Liver (tissue), 9 donors: ENCODE data around the gene PARVB. TPM values are rescaled to one million over a fixed set of nuclear protein-coding genes. Genes with fewer than 3 reads are reported as not detected.

Experiments used
- DNase-seq: peaks from one replicate; pipeline ENCODE4 v3.0.0-alpha.2; 2017; ENCODE audit warnings: low spot score
- H3K27ac ChIP-seq, 2 donors: one replicate each; pipeline ENCODE4 v1.7.0; 2013; ENCODE audit warnings: inconsistent platforms in 2 of 2, low read length in 2 of 2, control low read depth in 1 of 2, low read depth in 1 of 2, mild to moderate bottlenecking in 1 of 2
- H3K27me3 ChIP-seq, 4 donors: one replicate each; pipeline versions ENCODE4 v1.6.1 to v1.7.0; 2013; ENCODE audit warnings: low read length in 3 of 4, inconsistent platforms in 1 of 4, mild to moderate bottlenecking in 1 of 4, moderate library complexity in 1 of 4; ENCODE audit not compliant: control insufficient read depth in 4 of 4, insufficient read depth in 4 of 4
- H3K36me3 ChIP-seq, 4 donors: one replicate each; pipeline versions ENCODE4 v1.6.1 to v1.7.0; 2013; ENCODE audit warnings: low read length in 3 of 4, mild to moderate bottlenecking in 3 of 4, low read depth in 1 of 4, moderate library complexity in 1 of 4; ENCODE audit not compliant: control insufficient read depth in 4 of 4, insufficient read depth in 3 of 4
- H3K4me1 ChIP-seq, 4 donors: one replicate each; pipeline versions ENCODE4 v1.6.1 to v1.7.0; 2013; ENCODE audit warnings: low read length in 3 of 4, mild to moderate bottlenecking in 3 of 4, moderate library complexity in 1 of 4; ENCODE audit not compliant: control insufficient read depth in 4 of 4, insufficient read depth in 4 of 4
- H3K4me3 ChIP-seq, 3 donors: one replicate each; pipeline versions ENCODE4 v1.6.1 to v1.7.0; 2013; ENCODE audit warnings: low read length in 3 of 3, control low read depth in 1 of 3, low read depth in 1 of 3, mild to moderate bottlenecking in 1 of 3
- H3K9ac ChIP-seq, 2 donors: one replicate each; pipeline ENCODE4 v1.7.0; 2013; ENCODE audit warnings: low read length in 2 of 2, mild to moderate bottlenecking in 2 of 2, moderate library complexity in 2 of 2, control low read depth in 1 of 2, low read depth in 1 of 2
- H3K9me3 ChIP-seq, 4 donors: one replicate each; pipeline versions ENCODE4 v1.6.1 to v1.7.0; 2013; ENCODE audit warnings: low read length in 3 of 4; ENCODE audit not compliant: control insufficient read depth in 4 of 4
- EGR1 ChIP-seq, 2 donors: IDR thresholded peaks; 2 replicates each; pipeline ENCODE4 v1.6.1; 2016 to 2018; ENCODE audit warnings: antibody characterized with exemption in 2 of 2, low read depth in 2 of 2
- FOXA1 ChIP-seq: IDR thresholded peaks from 2 replicates; pipeline ENCODE4 v1.6.1; 2016; ENCODE audit warnings: antibody characterized with exemption
- GABPA ChIP-seq, 2 donors: IDR thresholded peaks in 1 of 2; conservative IDR thresholded peaks in 1 of 2; 2 replicates each; pipeline ENCODE4 v1.6.1; 2016; ENCODE audit warnings: antibody characterized with exemption in 2 of 2, mild to moderate bottlenecking in 1 of 2, moderate library complexity in 1 of 2
- HNF4A ChIP-seq, 2 donors: conservative IDR thresholded peaks; 2 replicates each; pipeline ENCODE4 v1.6.1; 2016; ENCODE audit warnings: antibody characterized with exemption in 2 of 2, mild to moderate bottlenecking in 2 of 2
- HNF4G ChIP-seq: IDR thresholded peaks from 2 replicates; pipeline ENCODE4 v1.6.1; 2016; ENCODE audit warnings: antibody characterized with exemption
- JUND ChIP-seq, 2 donors: IDR thresholded peaks; 2 replicates each; pipeline ENCODE4 v1.6.1; 2016; ENCODE audit warnings: antibody characterized with exemption in 2 of 2
- NR2F2 ChIP-seq: IDR thresholded peaks from 2 replicates; pipeline ENCODE4 v1.6.1; 2016; ENCODE audit warnings: antibody characterized with exemption
- RAD21 ChIP-seq, 2 donors: IDR thresholded peaks; 2 replicates each; pipeline ENCODE4 v1.6.1; 2016; ENCODE audit warnings: antibody characterized with exemption in 2 of 2, mild to moderate bottlenecking in 2 of 2
- RXRA ChIP-seq, 2 donors: IDR thresholded peaks; 2 replicates each; pipeline ENCODE4 v1.6.1; 2017 to 2018; ENCODE audit warnings: antibody characterized with exemption in 2 of 2, mild to moderate bottlenecking in 1 of 2
- SP1 ChIP-seq: IDR thresholded peaks from 2 replicates; pipeline ENCODE4 v1.6.1; 2018; ENCODE audit warnings: antibody characterized with exemption, mild to moderate bottlenecking
- TAF1 ChIP-seq: conservative IDR thresholded peaks from 2 replicates; pipeline ENCODE4 v1.6.1; 2016; ENCODE audit warnings: antibody characterized with exemption, mild to moderate bottlenecking
- YY1 ChIP-seq: IDR thresholded peaks from 2 replicates; pipeline ENCODE4 v1.6.1; 2016; ENCODE audit warnings: antibody characterized with exemption, mild to moderate bottlenecking
- WGBS: extraction: QIAGEN DNeasy Blood & Tissue Kit; methylation state at CpG from one replicate; pipeline ENCODE4 v1.1.7; 2013; 5-methylcytosine and 5-hydroxymethylcytosine counted together
- polyA plus RNA-seq, 2 donors: library from polyadenylated mRNA; stranded (reverse) in 1 of 2; unstranded in 1 of 2; fragments of 200-250 nt in 1 of 2; fragments of >200 nt in 1 of 2; fragmentation: Nextera tagmentation in 1 of 2; extraction: Ambion mirVana in 1 of 2; gene quantifications; one replicate each; pipeline versions ENCODE4 v1.2.1 to v1.2.3, GENCODE V29; 2013 to 2015
- total RNA-seq, 2 donors: library from RNA; depleted of rRNA; stranded (reverse); fragments of >200 nt; gene quantifications; one replicate each; pipeline ENCODE4 v1.2.3, GENCODE V29; 2014
- TF ChIP-seq, protein P1 (sequence below): IDR thresholded peaks from 2 replicates; pipeline ENCODE4 v1.6.1; 2016; ENCODE audit warnings: antibody characterized with exemption
- TF ChIP-seq, protein P2 (sequence below): IDR thresholded peaks from 2 replicates; pipeline ENCODE4 v1.6.1; 2016; ENCODE audit warnings: antibody characterized with exemption
- TF ChIP-seq, protein P3 (sequence below): IDR thresholded peaks from 2 replicates; pipeline ENCODE4 v1.6.1; 2016; ENCODE audit warnings: antibody characterized with exemption
- TF ChIP-seq, protein P4 (sequence below): IDR thresholded peaks from 2 replicates; pipeline ENCODE4 v1.6.1; 2016; ENCODE audit warnings: antibody characterized with exemption, mild to moderate bottlenecking
- TF ChIP-seq, protein P5 (sequence below): fragments of 150-350 bp; IDR thresholded peaks from 2 replicates; pipeline ENCODE4 v1.5.1; 2017; ENCODE audit warnings: improper control_type of control experiment, low read depth, low read length; ENCODE audit not compliant: missing input control
- donor health status: healthy.
- donor health status: healthy.
- donor health status: healthy.
- donor health status: healthy.
- donor health status: healthy.

Gene PARVB
- total and polyA plus RNA-seq, 4 donors: 3.2 to 55.5 (median 17.7) TPM

DNA sequence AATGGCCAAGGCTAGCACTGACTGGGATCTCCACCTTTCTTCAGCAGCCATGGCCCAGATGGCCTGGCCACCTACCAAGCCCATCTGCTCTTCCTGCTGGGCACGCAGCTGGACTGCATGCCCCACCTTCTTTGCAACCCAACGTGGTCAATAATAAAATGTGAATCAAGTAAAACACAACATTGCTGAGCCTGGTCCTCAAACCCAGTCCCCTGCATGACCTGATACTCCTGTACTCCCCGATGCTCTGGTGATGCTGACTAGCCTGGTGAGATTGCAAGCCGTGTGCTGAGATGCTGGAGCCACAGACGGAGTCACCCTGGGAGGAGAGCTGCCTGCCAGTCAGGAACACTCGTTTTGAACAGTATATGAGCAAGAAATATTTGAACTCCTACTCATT, 190.7 kb downstream of the PARVB start:
- Histone ChIP-seq H3K9me3 (peaks cover 0 to 3% (median 2%) of the 10 kb centered on the region in 4 donors), H3K4me1 (no peaks in the 10 kb centered on the region), H3K27me3 (no peaks in the 10 kb centered on the region), H3K9ac (no peak overlapping the region), H3K4me3 (no peak overlapping the region), H3K36me3 (no peaks in the 10 kb centered on the region), H3K27ac (no peak overlapping the region)
- WGBS: 70% methylated on average over 6 of the region's 6 CpGs
- TF ChIP-seq, protein P1, sequence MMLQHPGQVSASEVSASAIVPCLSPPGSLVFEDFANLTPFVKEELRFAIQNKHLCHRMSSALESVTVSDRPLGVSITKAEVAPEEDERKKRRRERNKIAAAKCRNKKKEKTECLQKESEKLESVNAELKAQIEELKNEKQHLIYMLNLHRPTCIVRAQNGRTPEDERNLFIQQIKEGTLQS: no peak
- TF ChIP-seq JUND (IDR thresholded peaks at IDR 0.05) (no peak), TAF1 (no peak), RAD21 (IDR thresholded peaks at IDR 0.05) (no peak), SP1 (no peak), YY1 (no peak), HNF4G (no peak)
- no peak for DNase-seq

DNA sequence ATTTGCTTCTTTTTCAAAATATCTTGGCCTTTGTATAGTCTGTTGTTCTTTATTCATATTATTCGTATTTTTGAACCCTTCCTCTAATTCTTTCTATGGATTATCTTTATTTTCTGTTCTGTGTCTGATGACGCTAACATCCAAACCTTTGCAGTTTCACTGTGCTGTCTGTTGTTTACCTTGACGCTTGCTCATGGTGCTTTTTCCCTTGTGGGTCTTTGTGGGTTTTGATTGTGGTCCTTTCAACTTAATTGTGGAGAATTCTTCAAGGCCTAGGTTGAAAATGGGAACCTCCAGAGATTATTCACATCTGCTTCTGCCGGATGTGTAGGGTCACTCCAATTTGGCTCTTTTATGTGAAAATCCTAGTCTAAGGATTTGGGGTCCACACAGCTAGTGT, 191.2 kb downstream of the PARVB start:
- no peak overlapping the region for H3K4me3 ChIP-seq
- peaks cover 0 to 2% (median 0%) of the 10 kb centered on the region in 4 donors for H3K9me3 ChIP-seq
- TF ChIP-seq RXRA (IDR thresholded peaks at IDR 0.05): no peak
- TF ChIP-seq SP1: no peak
- TF ChIP-seq RAD21 (IDR thresholded peaks at IDR 0.05): no peak
- TF ChIP-seq, protein P2, sequence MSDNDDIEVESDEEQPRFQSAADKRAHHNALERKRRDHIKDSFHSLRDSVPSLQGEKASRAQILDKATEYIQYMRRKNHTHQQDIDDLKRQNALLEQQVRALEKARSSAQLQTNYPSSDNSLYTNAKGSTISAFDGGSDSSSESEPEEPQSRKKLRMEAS: no peak
- no peak for TF ChIP-seq GABPA (IDR thresholded peaks at IDR 0.05 in 1 of 2, conservative IDR thresholded peaks at IDR 0.05 in 1 of 2)
- no peak for TF ChIP-seq YY1
- TF ChIP-seq JUND (IDR thresholded peaks at IDR 0.05): no peak
- H3K9ac ChIP-seq: no peak overlapping the region
- no peaks in the 10 kb centered on the region for H3K36me3 ChIP-seq
- H3K27me3 ChIP-seq: no peaks in the 10 kb centered on the region
- no peaks in the 10 kb centered on the region for H3K4me1 ChIP-seq
- no peak overlapping the region for H3K27ac ChIP-seq
- DNase-seq: no peak
- WGBS: 70% methylated on average over 4 of the region's 4 CpGs

DNA sequence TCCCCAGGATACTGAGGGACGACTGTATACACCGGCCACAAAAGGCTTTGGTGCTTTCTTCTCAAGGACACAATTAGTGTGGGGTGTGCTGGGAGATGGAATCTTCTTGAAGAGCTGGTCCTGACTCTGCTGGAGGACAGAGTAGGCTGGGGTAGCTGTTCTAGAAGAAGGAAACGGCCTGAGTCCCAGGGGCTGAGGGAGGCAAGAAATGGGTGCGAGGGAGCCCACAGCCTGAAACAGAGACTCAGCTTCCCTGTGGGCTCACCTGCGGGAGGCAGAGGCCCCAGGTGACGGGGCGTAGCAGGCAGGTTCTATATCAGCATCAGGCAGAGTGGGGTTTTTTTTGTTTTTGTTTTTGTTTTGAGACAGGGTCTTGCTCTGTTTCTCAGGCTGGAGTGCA, 193.2 kb downstream of the PARVB start:
- TF ChIP-seq FOXA1: no peak
- no peak for TF ChIP-seq HNF4A (conservative IDR thresholded peaks at IDR 0.05)
- no peak for TF ChIP-seq EGR1 (IDR thresholded peaks at IDR 0.05; ENCODE audit: low read depth in 2 of 2)
- no peak for TF ChIP-seq YY1
- TF ChIP-seq, protein P3, sequence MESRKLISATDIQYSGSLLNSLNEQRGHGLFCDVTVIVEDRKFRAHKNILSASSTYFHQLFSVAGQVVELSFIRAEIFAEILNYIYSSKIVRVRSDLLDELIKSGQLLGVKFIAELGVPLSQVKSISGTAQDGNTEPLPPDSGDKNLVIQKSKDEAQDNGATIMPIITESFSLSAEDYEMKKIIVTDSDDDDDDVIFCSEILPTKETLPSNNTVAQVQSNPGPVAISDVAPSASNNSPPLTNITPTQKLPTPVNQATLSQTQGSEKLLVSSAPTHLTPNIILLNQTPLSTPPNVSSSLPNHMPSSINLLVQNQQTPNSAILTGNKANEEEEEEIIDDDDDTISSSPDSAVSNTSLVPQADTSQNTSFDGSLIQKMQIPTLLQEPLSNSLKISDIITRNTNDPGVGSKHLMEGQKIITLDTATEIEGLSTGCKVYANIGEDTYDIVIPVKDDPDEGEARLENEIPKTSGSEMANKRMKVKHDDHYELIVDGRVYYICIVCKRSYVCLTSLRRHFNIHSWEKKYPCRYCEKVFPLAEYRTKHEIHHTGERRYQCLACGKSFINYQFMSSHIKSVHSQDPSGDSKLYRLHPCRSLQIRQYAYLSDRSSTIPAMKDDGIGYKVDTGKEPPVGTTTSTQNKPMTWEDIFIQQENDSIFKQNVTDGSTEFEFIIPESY: no peak
- TF ChIP-seq, protein P1: no peak
- TF ChIP-seq, protein P2: no peak
- TF ChIP-seq, protein P4, sequence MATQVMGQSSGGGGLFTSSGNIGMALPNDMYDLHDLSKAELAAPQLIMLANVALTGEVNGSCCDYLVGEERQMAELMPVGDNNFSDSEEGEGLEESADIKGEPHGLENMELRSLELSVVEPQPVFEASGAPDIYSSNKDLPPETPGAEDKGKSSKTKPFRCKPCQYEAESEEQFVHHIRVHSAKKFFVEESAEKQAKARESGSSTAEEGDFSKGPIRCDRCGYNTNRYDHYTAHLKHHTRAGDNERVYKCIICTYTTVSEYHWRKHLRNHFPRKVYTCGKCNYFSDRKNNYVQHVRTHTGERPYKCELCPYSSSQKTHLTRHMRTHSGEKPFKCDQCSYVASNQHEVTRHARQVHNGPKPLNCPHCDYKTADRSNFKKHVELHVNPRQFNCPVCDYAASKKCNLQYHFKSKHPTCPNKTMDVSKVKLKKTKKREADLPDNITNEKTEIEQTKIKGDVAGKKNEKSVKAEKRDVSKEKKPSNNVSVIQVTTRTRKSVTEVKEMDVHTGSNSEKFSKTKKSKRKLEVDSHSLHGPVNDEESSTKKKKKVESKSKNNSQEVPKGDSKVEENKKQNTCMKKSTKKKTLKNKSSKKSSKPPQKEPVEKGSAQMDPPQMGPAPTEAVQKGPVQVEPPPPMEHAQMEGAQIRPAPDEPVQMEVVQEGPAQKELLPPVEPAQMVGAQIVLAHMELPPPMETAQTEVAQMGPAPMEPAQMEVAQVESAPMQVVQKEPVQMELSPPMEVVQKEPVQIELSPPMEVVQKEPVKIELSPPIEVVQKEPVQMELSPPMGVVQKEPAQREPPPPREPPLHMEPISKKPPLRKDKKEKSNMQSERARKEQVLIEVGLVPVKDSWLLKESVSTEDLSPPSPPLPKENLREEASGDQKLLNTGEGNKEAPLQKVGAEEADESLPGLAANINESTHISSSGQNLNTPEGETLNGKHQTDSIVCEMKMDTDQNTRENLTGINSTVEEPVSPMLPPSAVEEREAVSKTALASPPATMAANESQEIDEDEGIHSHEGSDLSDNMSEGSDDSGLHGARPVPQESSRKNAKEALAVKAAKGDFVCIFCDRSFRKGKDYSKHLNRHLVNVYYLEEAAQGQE: no peak
- no peak for TF ChIP-seq TAF1
- no peak for TF ChIP-seq JUND (IDR thresholded peaks at IDR 0.05)
- no peak for TF ChIP-seq NR2F2
- no peak for TF ChIP-seq GABPA (IDR thresholded peaks at IDR 0.05 in 1 of 2, conservative IDR thresholded peaks at IDR 0.05 in 1 of 2)
- TF ChIP-seq, protein P5, sequence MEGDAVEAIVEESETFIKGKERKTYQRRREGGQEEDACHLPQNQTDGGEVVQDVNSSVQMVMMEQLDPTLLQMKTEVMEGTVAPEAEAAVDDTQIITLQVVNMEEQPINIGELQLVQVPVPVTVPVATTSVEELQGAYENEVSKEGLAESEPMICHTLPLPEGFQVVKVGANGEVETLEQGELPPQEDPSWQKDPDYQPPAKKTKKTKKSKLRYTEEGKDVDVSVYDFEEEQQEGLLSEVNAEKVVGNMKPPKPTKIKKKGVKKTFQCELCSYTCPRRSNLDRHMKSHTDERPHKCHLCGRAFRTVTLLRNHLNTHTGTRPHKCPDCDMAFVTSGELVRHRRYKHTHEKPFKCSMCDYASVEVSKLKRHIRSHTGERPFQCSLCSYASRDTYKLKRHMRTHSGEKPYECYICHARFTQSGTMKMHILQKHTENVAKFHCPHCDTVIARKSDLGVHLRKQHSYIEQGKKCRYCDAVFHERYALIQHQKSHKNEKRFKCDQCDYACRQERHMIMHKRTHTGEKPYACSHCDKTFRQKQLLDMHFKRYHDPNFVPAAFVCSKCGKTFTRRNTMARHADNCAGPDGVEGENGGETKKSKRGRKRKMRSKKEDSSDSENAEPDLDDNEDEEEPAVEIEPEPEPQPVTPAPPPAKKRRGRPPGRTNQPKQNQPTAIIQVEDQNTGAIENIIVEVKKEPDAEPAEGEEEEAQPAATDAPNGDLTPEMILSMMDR: no peak
- no peak for TF ChIP-seq HNF4G
- TF ChIP-seq RAD21 (IDR thresholded peaks at IDR 0.05): no peak
- TF ChIP-seq SP1: no peak
- Histone ChIP-seq H3K36me3 (no peaks in the 10 kb centered on the region), H3K27ac (no peak overlapping the region), H3K4me1 (no peaks in the 10 kb centered on the region), H3K4me3 (no peak overlapping the region), H3K9ac (no peak overlapping the region), H3K9me3 (peaks cover 0 to 4% (median 2%) of the 10 kb centered on the region in 4 donors), H3K27me3 (no peaks in the 10 kb centered on the region)
- no peak for DNase-seq
- WGBS: 77% methylated on average over 7 of the region's 7 CpGs
